ENCODE measurements around the gene NTNG1. TPM values are rescaled to one million over a fixed set of nuclear protein-coding genes. Genes with fewer than 3 reads are reported as not detected.

NTNG1 gene
- total and polyA plus RNA-seq, 10 of the 15 experiments (the other 5 are each of a cell fraction or from before 2014, with no cell fraction given), result 0.18 to 2.3 (median 1.1) TPM; not detected in 1

GRCh38 chr1:107339775-107340174 is 198.9 kb downstream of the NTNG1 start:
- ChIA-PET CTCF (interaction anchor here (1.4 kb wide), 1 partner anchor 189 kb away, joined by 3 read pairs; no protein-coding TSS in a partner anchor), SMC1A (ENCODE audit: uncharacterized antibody, unreplicated experiment) (interaction anchor here (0.6 kb wide), 1 partner anchor 19 kb away, joined by 4 read pairs; no protein-coding TSS in a partner anchor), POLR2A (no interaction called here), RAD21 (ENCODE audit: unreplicated experiment) (no interaction called here)
- Histone ChIP-seq H3K9me3 (replicated peaks; ENCODE audit: control insufficient read depth, insufficient read depth, low read length) (no peaks in the 10 kb centered on the region), H3K36me3 (ENCODE audit: control insufficient read depth in 2 of 2, insufficient read depth in 2 of 2, low read length in 1 of 2) (no peaks in the 10 kb centered on the region), H3K4me2 (ENCODE audit: control insufficient read depth, insufficient read depth) (no peak overlapping the region), H3K27me3 (replicated peaks in 1 of 2; ENCODE audit: control insufficient read depth in 2 of 2, insufficient read depth in 2 of 2, low read length in 1 of 2) (no peaks in the 10 kb centered on the region), H3K9ac (ENCODE audit: control insufficient read depth, insufficient read depth, low read length) (no peak overlapping the region), H3K27ac (ENCODE audit: control insufficient read depth, insufficient read depth) (no peak overlapping the region), H3K79me2 (ENCODE audit: control insufficient read depth, insufficient read depth, low read length) (no peaks in the 10 kb centered on the region), H3K4me1 (ENCODE audit: control insufficient read depth, insufficient read depth, low read length) (no peaks in the 10 kb centered on the region), H3K4me3 (no peak overlapping the region), H2AFZ (ENCODE audit: control insufficient read depth, low read depth, low read length) (no peak overlapping the region), H4K20me1 (ENCODE audit: control insufficient read depth, insufficient read depth) (no peaks in the 10 kb centered on the region)
- no TSS peak for BruUV-seq (replicated peaks)
- FAIRE-seq (no peak), DNase-seq (ENCODE audit: low read depth, low spot score) (no peak), ATAC-seq (no peak)
- TF ChIP-seq NFYB (IDR thresholded peaks at IDR 0.05; ENCODE audit: insufficient read depth, low read depth, low read length) (no peak), TCF3 (IDR thresholded peaks at IDR 0.05; ENCODE audit: borderline replicate concordance, insufficient read depth, low read depth, low read length) (no peak), HDAC2 (IDR thresholded peaks at IDR 0.05) (no peak), BCL11A (IDR thresholded peaks at IDR 0.05; ENCODE audit: low read depth, low read length) (no peak), ZNF274 (IDR thresholded peaks at IDR 0.05; ENCODE audit: insufficient read depth, insufficient read length) (no peak), IRF3 (IDR thresholded peaks at IDR 0.05) (no peak), ZZZ3 (IDR thresholded peaks at IDR 0.05; ENCODE audit: control insufficient read depth, insufficient read length, low read depth) (no peak), PAX8 (IDR thresholded peaks at IDR 0.05) (no peak), NKRF (conservative IDR thresholded peaks at IDR 0.05) (no peak), BHLHE40 (IDR thresholded peaks at IDR 0.05; ENCODE audit: borderline replicate concordance in 1 of 2, low read depth in 2 of 2, low read length in 1 of 2) (no peak), EGR1 (IDR thresholded peaks at IDR 0.05; ENCODE audit: borderline replicate concordance in 1 of 2, low read depth in 2 of 2, low read length in 2 of 2) (no peak), SPI1 (IDR thresholded peaks at IDR 0.05; ENCODE audit: borderline replicate concordance, insufficient read depth, low read depth, low read length) (no peak), PBX3 (IDR thresholded peaks at IDR 0.05; ENCODE audit: insufficient replicate concordance, low read depth, low read length) (no peak), PRDM15 (CRISPR knock-in tag; IDR thresholded peaks at IDR 0.05) (no peak)
- intact Hi-C loops (cut with micrococcal nuclease; ENCODE audit: unreplicated experiment) (no loop called here), in situ Hi-C loops (cut with MboI) (no loop called here)
- 74% methylated on average over 3 of the region's 3 CpGs for WGBS (ENCODE audit: insufficient coverage, insufficient replicate concordance, low lambda C conversion rate, missing lambda C conversion rate)
